ENCODE measurements around the gene TSHB. TPM values are rescaled to one million over a fixed set of nuclear protein-coding genes. Genes with fewer than 3 reads are reported as not detected.

Gene TSHB
- total and polyA plus RNA-seq, 7 donors: not detected

GRCh38 chr1:115052454-115053083 lies 22.9 kb downstream of the TSHB start:
- DNase-seq: peak in 1 of 2 donors; percentile 25
- Histone ChIP-seq H3K4me3 (no peak overlapping the region), H3K9me3 (no peaks in the 10 kb centered on the region), H3K4me1 (no peaks in the 10 kb centered on the region), H3K36me3 (ENCODE audit: insufficient read depth in 1 of 2, low read depth in 1 of 2) (no peaks in the 10 kb centered on the region), H3K27ac (no peak overlapping the region), H3K27me3 (ENCODE audit: insufficient read depth in 3 of 3, low read length in 2 of 3) (peaks cover 0 to 6% (median 0%) of the 10 kb centered on the region in 3 donors)
- TF ChIP-seq CTCF (IDR thresholded peaks at IDR 0.05): peak; percentile 82
- intact Hi-C loops (cut with DNase I): loop anchor here in 1 of 2 donors (2.0 to 5.0 kb wide), 3 partner anchors 60 to 706 kb away; no protein-coding TSS in a partner anchor
- WGBS, 3 donors: 41 to 46% (median 44%) methylated on average over 9 of the region's 9 CpGs
- peak; percentile 67 to 84 (median 78) for ATAC-seq

GRCh38 chr1:115056395-115056798 lies 26.8 kb downstream of the TSHB start:
- DNase-seq (no peak), ATAC-seq (no peak)
- Histone ChIP-seq H3K4me3 (no peak overlapping the region), H3K4me1 (no peaks in the 10 kb centered on the region), H3K27me3 (ENCODE audit: insufficient read depth in 3 of 3, low read length in 2 of 3) (peaks cover 0 to 6% (median 0%) of the 10 kb centered on the region in 3 donors), H3K27ac (no peak overlapping the region), H3K9me3 (no peaks in the 10 kb centered on the region), H3K36me3 (ENCODE audit: insufficient read depth in 1 of 2, low read depth in 1 of 2) (no peaks in the 10 kb centered on the region)
- TF ChIP-seq CTCF (IDR thresholded peaks at IDR 0.05): no peak
- intact Hi-C loops (cut with DNase I): loop anchor here in 1 of 2 donors (5.0 kb wide), 1 partner anchor 406 kb away; no protein-coding TSS in a partner anchor
- 24 to 36% (median 29%) methylated on average over 9 of the region's 9 CpGs for WGBS, 3 donors

- no peaks in the 10 kb centered on the region for H3K4me1 ChIP-seq
- H3K27me3 ChIP-seq (ENCODE audit: insufficient read depth in 3 of 3, low read length in 2 of 3): peaks cover 0 to 6% (median 0%) of the 10 kb centered on the region in 3 donors
- intact Hi-C loops (cut with DNase I): loop anchor here in 1 of 2 donors (5.0 kb wide), 1 partner anchor 405 kb away; no protein-coding TSS in a partner anchor
- ATAC-seq (no peak), DNase-seq (no peak)
- whole genome bisulfite sequencing, 3 donors: 70 to 74% (median 71%) methylated on average over 6 of the region's 6 CpGs
- no peaks in the 10 kb centered on the region for H3K9me3 ChIP-seq
- H3K27ac ChIP-seq: no peak overlapping the region
- TF ChIP-seq CTCF (IDR thresholded peaks at IDR 0.05): no peak
- no peak overlapping the region for H3K4me3 ChIP-seq
- no peaks in the 10 kb centered on the region for H3K36me3 ChIP-seq (ENCODE audit: insufficient read depth in 1 of 2, low read depth in 1 of 2)
These were observed 28.1 kb downstream of the TSHB start for GRCh38 chr1:115057661-115058254.

- DNase-seq (no peak), ATAC-seq (no peak)
- TF ChIP-seq CTCF (IDR thresholded peaks at IDR 0.05): no peak
- Histone ChIP-seq H3K27ac (no peak overlapping the region), H3K36me3 (ENCODE audit: insufficient read depth in 1 of 2, low read depth in 1 of 2) (no peaks in the 10 kb centered on the region), H3K27me3 (ENCODE audit: insufficient read depth in 3 of 3, low read length in 2 of 3) (peaks cover 0 to 6% (median 0%) of the 10 kb centered on the region in 3 donors), H3K4me1 (no peaks in the 10 kb centered on the region), H3K9me3 (no peaks in the 10 kb centered on the region), H3K4me3 (no peak overlapping the region)
- 40 to 50% (median 43%) methylated on average over 2 of the region's 2 CpGs for WGBS, 3 donors
- intact Hi-C loops (cut with DNase I): loop anchor here in 1 of 2 donors (5.0 kb wide), 1 partner anchor 403 kb away; no protein-coding TSS in a partner anchor
These were observed 29.7 kb downstream of the TSHB start for GRCh38 chr1:115059316-115059715.

All from psoas muscle (tissue), 8 donors.